GM12878 (cell line): ENCODE measurements around the gene ICE2.

Experiments
- BACH1 ChIP-seq: fragments of 450-650 bp; IDR thresholded peaks from 2 replicates; pipeline ENCODE4 v1.6.1; 2017; ENCODE audit warnings: mild to moderate bottlenecking, borderline replicate concordance
- CEBPB ChIP-seq, 2 experiments: fragments of 150-350 bp in 1 of 2; IDR thresholded peaks; 2 replicates each; pipeline ENCODE4 v1.6.1; 2012 to 2014; ENCODE audit warnings: low read depth in 2 of 2, low read length in 2 of 2, borderline replicate concordance in 1 of 2, inconsistent platforms in 1 of 2
- CHD2 ChIP-seq: IDR thresholded peaks from 2 replicates; pipeline ENCODE4 v1.6.1; 2011; ENCODE audit warnings: low read depth, low read length, improper control_type of control experiment, borderline replicate concordance
- EGR1 ChIP-seq, 2 experiments: IDR thresholded peaks; 1 replicate in 1 of 2; 2 replicates in 1 of 2; pipeline ENCODE4 v1.6.1; 2011 to 2012; ENCODE audit warnings: low read depth in 2 of 2, low read length in 2 of 2, borderline replicate concordance in 1 of 2, mild to moderate bottlenecking in 1 of 2, moderate library complexity in 1 of 2
- EP300 ChIP-seq, 2 experiments: fragments of 150-350 bp in 1 of 2; IDR thresholded peaks; 2 replicates each; pipeline ENCODE4 v1.6.1; 2011 to 2012; ENCODE audit warnings: low read depth in 2 of 2, low read length in 2 of 2, borderline replicate concordance in 1 of 2, improper control_type of control experiment in 1 of 2, inconsistent platforms in 1 of 2; ENCODE audit not compliant: control insufficient read depth in 1 of 2
- FOS ChIP-seq: IDR thresholded peaks from 3 replicates; pipeline ENCODE4 v1.6.1; 2011; ENCODE audit warnings: borderline replicate concordance; ENCODE audit not compliant: insufficient read length; ENCODE audit errors: extremely low read depth
- NR2C1 ChIP-seq: fragments of 450-650 bp; IDR thresholded peaks from 2 replicates; pipeline ENCODE4 v1.6.1; 2017; ENCODE audit warnings: antibody characterized with exemption, mild to moderate bottlenecking, moderate library complexity
- POLR2A ChIP-seq: IDR thresholded peaks from 2 replicates; pipeline ENCODE4 v1.6.1; 2011; ENCODE audit warnings: low read depth, mild to moderate bottlenecking, low read length
- SUPT20H ChIP-seq: IDR thresholded peaks from 2 replicates; pipeline ENCODE4 v1.6.1; 2011; ENCODE audit warnings: low read depth, mild to moderate bottlenecking, low read length, moderate library complexity, borderline replicate concordance; ENCODE audit not compliant: control insufficient read depth
- TARDBP ChIP-seq: IDR thresholded peaks from 2 replicates; pipeline ENCODE4 v1.6.1; 2016; ENCODE audit warnings: borderline replicate concordance
- ZNF274 ChIP-seq: IDR thresholded peaks from one replicate; pipeline ENCODE4 v1.8.0; 2011; ENCODE audit not compliant: insufficient read length, insufficient read depth
- TF ChIP-seq, protein P1 (sequence below), 3 experiments: IDR thresholded peaks in 2 of 3; conservative IDR thresholded peaks in 1 of 3; 2 replicates each; pipeline ENCODE4 v1.5.1; 2011; ENCODE audit warnings: low read depth in 3 of 3, low read length in 3 of 3, mild to moderate bottlenecking in 3 of 3, control low read depth in 2 of 3, moderate library complexity in 2 of 3, inconsistent platforms in 1 of 3, mixed read lengths in 1 of 3; ENCODE audit not compliant: control insufficient read depth in 2 of 3, insufficient read depth in 1 of 3; ENCODE audit errors: extremely low read depth in 1 of 3
- TF ChIP-seq, protein P2 (sequence below): fragments of 150-350 bp; IDR thresholded peaks from 2 replicates; pipeline ENCODE4 v1.6.1; 2014; ENCODE audit warnings: mild to moderate bottlenecking, low read depth, low read length
- TF ChIP-seq, protein P3 (sequence below): IDR thresholded peaks from 2 replicates; pipeline ENCODE4 v1.6.1; 2011; ENCODE audit warnings: low read depth, low read length, improper control_type of control experiment, borderline replicate concordance

DNA sequence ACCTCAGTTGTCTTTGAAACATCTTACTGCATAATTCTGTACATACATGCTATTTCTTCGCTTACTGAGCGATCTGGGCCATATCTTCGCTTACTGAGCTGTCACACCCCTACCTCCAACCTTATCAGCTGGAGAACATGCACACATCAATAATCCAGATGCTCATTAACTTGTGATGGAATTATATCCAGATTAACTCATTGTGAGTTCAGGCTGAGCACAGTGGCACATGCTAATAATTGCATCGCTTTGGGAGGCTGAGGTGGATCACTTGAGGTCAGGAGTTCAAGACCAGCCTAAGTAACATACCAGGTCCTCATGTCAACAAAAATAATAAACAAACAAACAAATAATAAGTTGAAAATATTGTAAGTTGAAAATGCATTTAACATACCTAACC lies 61.8 kb downstream of the ICE2 start:
- TF ChIP-seq POLR2A = no peak
- TF ChIP-seq EGR1 (IDR thresholded peaks at IDR 0.05; ENCODE audit: borderline replicate concordance in 1 of 2, low read depth in 2 of 2, low read length in 2 of 2) = no peak
- no peak for TF ChIP-seq BACH1
- TF ChIP-seq, protein P1, sequence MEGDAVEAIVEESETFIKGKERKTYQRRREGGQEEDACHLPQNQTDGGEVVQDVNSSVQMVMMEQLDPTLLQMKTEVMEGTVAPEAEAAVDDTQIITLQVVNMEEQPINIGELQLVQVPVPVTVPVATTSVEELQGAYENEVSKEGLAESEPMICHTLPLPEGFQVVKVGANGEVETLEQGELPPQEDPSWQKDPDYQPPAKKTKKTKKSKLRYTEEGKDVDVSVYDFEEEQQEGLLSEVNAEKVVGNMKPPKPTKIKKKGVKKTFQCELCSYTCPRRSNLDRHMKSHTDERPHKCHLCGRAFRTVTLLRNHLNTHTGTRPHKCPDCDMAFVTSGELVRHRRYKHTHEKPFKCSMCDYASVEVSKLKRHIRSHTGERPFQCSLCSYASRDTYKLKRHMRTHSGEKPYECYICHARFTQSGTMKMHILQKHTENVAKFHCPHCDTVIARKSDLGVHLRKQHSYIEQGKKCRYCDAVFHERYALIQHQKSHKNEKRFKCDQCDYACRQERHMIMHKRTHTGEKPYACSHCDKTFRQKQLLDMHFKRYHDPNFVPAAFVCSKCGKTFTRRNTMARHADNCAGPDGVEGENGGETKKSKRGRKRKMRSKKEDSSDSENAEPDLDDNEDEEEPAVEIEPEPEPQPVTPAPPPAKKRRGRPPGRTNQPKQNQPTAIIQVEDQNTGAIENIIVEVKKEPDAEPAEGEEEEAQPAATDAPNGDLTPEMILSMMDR (IDR thresholded peaks at IDR 0.05 in 2 of 3, conservative IDR thresholded peaks at IDR 0.05 in 1 of 3; ENCODE audit: control insufficient read depth in 2 of 3, extremely low read depth in 1 of 3, insufficient read depth in 1 of 3, low read depth in 3 of 3, low read length in 3 of 3) = no peak
- TF ChIP-seq NR2C1 = no peak
- TF ChIP-seq, protein P2, sequence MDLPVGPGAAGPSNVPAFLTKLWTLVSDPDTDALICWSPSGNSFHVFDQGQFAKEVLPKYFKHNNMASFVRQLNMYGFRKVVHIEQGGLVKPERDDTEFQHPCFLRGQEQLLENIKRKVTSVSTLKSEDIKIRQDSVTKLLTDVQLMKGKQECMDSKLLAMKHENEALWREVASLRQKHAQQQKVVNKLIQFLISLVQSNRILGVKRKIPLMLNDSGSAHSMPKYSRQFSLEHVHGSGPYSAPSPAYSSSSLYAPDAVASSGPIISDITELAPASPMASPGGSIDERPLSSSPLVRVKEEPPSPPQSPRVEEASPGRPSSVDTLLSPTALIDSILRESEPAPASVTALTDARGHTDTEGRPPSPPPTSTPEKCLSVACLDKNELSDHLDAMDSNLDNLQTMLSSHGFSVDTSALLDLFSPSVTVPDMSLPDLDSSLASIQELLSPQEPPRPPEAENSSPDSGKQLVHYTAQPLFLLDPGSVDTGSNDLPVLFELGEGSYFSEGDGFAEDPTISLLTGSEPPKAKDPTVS = no peak
- no peak for TF ChIP-seq FOS
- no peak for TF ChIP-seq TARDBP
- no peak for TF ChIP-seq SUPT20H
- TF ChIP-seq EP300 (IDR thresholded peaks at IDR 0.05; ENCODE audit: borderline replicate concordance in 1 of 2, control insufficient read depth in 1 of 2, low read depth in 2 of 2, low read length in 2 of 2) = no peak
- no peak for TF ChIP-seq CEBPB (IDR thresholded peaks at IDR 0.05; ENCODE audit: borderline replicate concordance in 1 of 2, low read depth in 2 of 2, low read length in 2 of 2)
- no peak for TF ChIP-seq ZNF274
- TF ChIP-seq CHD2 = no peak
- TF ChIP-seq, protein P3, sequence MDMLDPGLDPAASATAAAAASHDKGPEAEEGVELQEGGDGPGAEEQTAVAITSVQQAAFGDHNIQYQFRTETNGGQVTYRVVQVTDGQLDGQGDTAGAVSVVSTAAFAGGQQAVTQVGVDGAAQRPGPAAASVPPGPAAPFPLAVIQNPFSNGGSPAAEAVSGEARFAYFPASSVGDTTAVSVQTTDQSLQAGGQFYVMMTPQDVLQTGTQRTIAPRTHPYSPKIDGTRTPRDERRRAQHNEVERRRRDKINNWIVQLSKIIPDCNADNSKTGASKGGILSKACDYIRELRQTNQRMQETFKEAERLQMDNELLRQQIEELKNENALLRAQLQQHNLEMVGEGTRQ = no peak
